ENCODE results near the gene FOXJ1. TPM values are rescaled to one million over a fixed set of nuclear protein-coding genes. Genes with fewer than 3 reads are reported as not detected.
A peak's percentile ranks its signal among the peaks of the same experiment; 100 is the strongest.

FOXJ1 gene
- total and polyA plus RNA-seq, 5 donors, result not detected

- Histone ChIP-seq H3K27me3 (ENCODE audit: control insufficient read depth, insufficient read depth) (no peaks in the 10 kb centered on the region), H3K27ac (ENCODE audit: low read length) (no peak overlapping the region), H3K9me3 (ENCODE audit: control insufficient read depth, low read length) (no peaks in the 10 kb centered on the region), H3K4me3 (ENCODE audit: low read length) (no peak overlapping the region), H3K4me1 (ENCODE audit: control insufficient read depth, insufficient read depth, low read length) (no peaks in the 10 kb centered on the region)
- intact Hi-C loops (cut with DNase I), result loop anchor here in 2 of 4 donors (10.0 kb wide), 1 partner anchor 52 kb away; no protein-coding TSS in a partner anchor
- ATAC-seq, result peak; percentile 29 to 36
- no peak for DNase-seq
- WGBS, result 93% methylated on average over 34 of the region's 34 CpGs
These were observed 35.9 kb upstream of the FOXJ1 start for GRCh38 chr17:76176701-76177574.

GRCh38 chr17:76174037-76174436, 33.0 kb upstream of the FOXJ1 start:
- WGBS, result 78% methylated on average over 9 of the region's 9 CpGs
- H3K9me3 ChIP-seq (ENCODE audit: control insufficient read depth, low read length), result no peaks in the 10 kb centered on the region
- no peak overlapping the region for H3K27ac ChIP-seq (ENCODE audit: low read length)
- H3K4me3 ChIP-seq (ENCODE audit: low read length), result no peak overlapping the region
- no peaks in the 10 kb centered on the region for H3K27me3 ChIP-seq (ENCODE audit: control insufficient read depth, insufficient read depth)
- DNase-seq, result no peak
- intact Hi-C loops (cut with DNase I), result loop anchor here in 2 of 4 donors (10.0 kb wide), 1 partner anchor 49 kb away; no protein-coding TSS in a partner anchor
- H3K4me1 ChIP-seq (ENCODE audit: control insufficient read depth, insufficient read depth, low read length), result no peaks in the 10 kb centered on the region
- ATAC-seq, result no peak

- DNase-seq (no peak), ATAC-seq (no peak)
- H3K4me3 ChIP-seq (ENCODE audit: low read length), result no peak overlapping the region
- H3K9me3 ChIP-seq (ENCODE audit: control insufficient read depth, low read length), result no peaks in the 10 kb centered on the region
- H3K27me3 ChIP-seq (ENCODE audit: control insufficient read depth, insufficient read depth), result no peaks in the 10 kb centered on the region
- WGBS, result 88% methylated on average over 11 of the region's 11 CpGs
- no peak overlapping the region for H3K27ac ChIP-seq (ENCODE audit: low read length)
- intact Hi-C loops (cut with DNase I), result loop anchor here in 2 of 4 donors (10.0 kb wide), 1 partner anchor 49 kb away; no protein-coding TSS in a partner anchor
- H3K4me1 ChIP-seq (ENCODE audit: control insufficient read depth, insufficient read depth, low read length), result no peaks in the 10 kb centered on the region
These were observed 32.4 kb upstream of the FOXJ1 start for GRCh38 chr17:76173474-76173873.

GRCh38 chr17:76171706-76172105, 30.7 kb upstream of the FOXJ1 start:
- H3K9me3 ChIP-seq (ENCODE audit: control insufficient read depth, low read length), result no peaks in the 10 kb centered on the region
- WGBS, result 83% methylated on average over 4 of the region's 4 CpGs
- H3K4me1 ChIP-seq (ENCODE audit: control insufficient read depth, insufficient read depth, low read length), result no peaks in the 10 kb centered on the region
- no peak overlapping the region for H3K27ac ChIP-seq (ENCODE audit: low read length)
- no peaks in the 10 kb centered on the region for H3K27me3 ChIP-seq (ENCODE audit: control insufficient read depth, insufficient read depth)
- ATAC-seq (no peak), DNase-seq (no peak)
- intact Hi-C loops (cut with DNase I), result loop anchor here in 2 of 4 donors (10.0 kb wide), 1 partner anchor 47 kb away; no protein-coding TSS in a partner anchor
- no peak overlapping the region for H3K4me3 ChIP-seq (ENCODE audit: low read length)

- H3K27me3 ChIP-seq (ENCODE audit: control insufficient read depth, insufficient read depth), result no peaks in the 10 kb centered on the region
- no peaks in the 10 kb centered on the region for H3K4me1 ChIP-seq (ENCODE audit: control insufficient read depth, insufficient read depth, low read length)
- DNase-seq (no peak), ATAC-seq (no peak)
- no peaks in the 10 kb centered on the region for H3K9me3 ChIP-seq (ENCODE audit: control insufficient read depth, low read length)
- intact Hi-C loops (cut with DNase I), result loop anchor here in 2 of 4 donors (10.0 kb wide), 1 partner anchor 45 kb away; no protein-coding TSS in a partner anchor
- 90% methylated on average over 1 of the region's 1 CpG for WGBS
- no peak overlapping the region for H3K27ac ChIP-seq (ENCODE audit: low read length)
- H3K4me3 ChIP-seq (ENCODE audit: low read length), result no peak overlapping the region
These were observed 29.1 kb upstream of the FOXJ1 start for GRCh38 chr17:76170114-76170513.

GRCh38 chr17:76166906-76167305, 25.9 kb upstream of the FOXJ1 start:
- Histone ChIP-seq H3K27ac (ENCODE audit: low read length) (no peak overlapping the region), H3K27me3 (ENCODE audit: control insufficient read depth, insufficient read depth) (no peaks in the 10 kb centered on the region), H3K4me3 (ENCODE audit: low read length) (no peak overlapping the region), H3K9me3 (ENCODE audit: control insufficient read depth, low read length) (no peaks in the 10 kb centered on the region), H3K4me1 (ENCODE audit: control insufficient read depth, insufficient read depth, low read length) (no peaks in the 10 kb centered on the region)
- DNase-seq (no peak), ATAC-seq (no peak)
- intact Hi-C loops (cut with DNase I), result loop anchor here in 1 of 4 donors (1.0 kb wide), 1 partner anchor 11 kb away; no protein-coding TSS in a partner anchor
- 74% methylated on average over 10 of the region's 10 CpGs for WGBS

- intact Hi-C loops (cut with DNase I), result no loop called here
- Histone ChIP-seq H3K4me1 (ENCODE audit: control insufficient read depth, insufficient read depth, low read length) (peaks cover 2% of the 10 kb centered on the region), H3K4me3 (ENCODE audit: low read length) (no peak overlapping the region), H3K9me3 (ENCODE audit: control insufficient read depth, low read length) (no peaks in the 10 kb centered on the region), H3K27me3 (ENCODE audit: control insufficient read depth, insufficient read depth) (no peaks in the 10 kb centered on the region), H3K27ac (ENCODE audit: low read length) (no peak overlapping the region)
- DNase-seq, result no peak
- WGBS, result 85% methylated on average over 7 of the region's 7 CpGs
- no peak for ATAC-seq
These were observed 25.1 kb upstream of the FOXJ1 start for GRCh38 chr17:76166168-76166567.

GRCh38 chr17:76164331-76164730, 23.3 kb upstream of the FOXJ1 start:
- no peaks in the 10 kb centered on the region for H3K27me3 ChIP-seq (ENCODE audit: control insufficient read depth, insufficient read depth)
- no peaks in the 10 kb centered on the region for H3K9me3 ChIP-seq (ENCODE audit: control insufficient read depth, low read length)
- intact Hi-C loops (cut with DNase I), result no loop called here
- no peak for DNase-seq
- peaks cover 2% of the 10 kb centered on the region for H3K4me1 ChIP-seq (ENCODE audit: control insufficient read depth, insufficient read depth, low read length)
- no peak overlapping the region for H3K4me3 ChIP-seq (ENCODE audit: low read length)
- ATAC-seq, result no peak
- no peak overlapping the region for H3K27ac ChIP-seq (ENCODE audit: low read length)
- WGBS, result 69% methylated on average over 2 of the region's 2 CpGs

- no peak overlapping the region for H3K4me3 ChIP-seq (ENCODE audit: low read length)
- H3K9me3 ChIP-seq (ENCODE audit: control insufficient read depth, low read length), result no peaks in the 10 kb centered on the region
- DNase-seq, result no peak
- intact Hi-C loops (cut with DNase I), result no loop called here
- no peaks in the 10 kb centered on the region for H3K27me3 ChIP-seq (ENCODE audit: control insufficient read depth, insufficient read depth)
- ATAC-seq, result no peak
- 93% methylated on average over 4 of the region's 4 CpGs for WGBS
- H3K4me1 ChIP-seq (ENCODE audit: control insufficient read depth, insufficient read depth, low read length), result peaks cover 2% of the 10 kb centered on the region
- H3K27ac ChIP-seq (ENCODE audit: low read length), result no peak overlapping the region
These were observed 22.9 kb upstream of the FOXJ1 start for GRCh38 chr17:76163919-76164318.

- Histone ChIP-seq H3K4me1 (ENCODE audit: control insufficient read depth, insufficient read depth, low read length) (peaks cover 2% of the 10 kb centered on the region), H3K4me3 (ENCODE audit: low read length) (no peak overlapping the region), H3K9me3 (ENCODE audit: control insufficient read depth, low read length) (no peaks in the 10 kb centered on the region), H3K27ac (ENCODE audit: low read length) (no peak overlapping the region), H3K27me3 (ENCODE audit: control insufficient read depth, insufficient read depth) (no peaks in the 10 kb centered on the region)
- WGBS, result 61% methylated on average over 20 of the region's 20 CpGs
- no peak for DNase-seq
- no peak for ATAC-seq
- intact Hi-C loops (cut with DNase I), result no loop called here
These were observed 20.7 kb upstream of the FOXJ1 start for GRCh38 chr17:76161619-76162266.

- no peak overlapping the region for H3K4me3 ChIP-seq (ENCODE audit: low read length)
- DNase-seq (no peak), ATAC-seq (no peak)
- no peaks in the 10 kb centered on the region for H3K27me3 ChIP-seq (ENCODE audit: control insufficient read depth, insufficient read depth)
- intact Hi-C loops (cut with DNase I), result no loop called here
- H3K9me3 ChIP-seq (ENCODE audit: control insufficient read depth, low read length), result no peaks in the 10 kb centered on the region
- no peak overlapping the region for H3K27ac ChIP-seq (ENCODE audit: low read length)
- WGBS, result 59% methylated on average over 8 of the region's 8 CpGs
- peaks cover 2% of the 10 kb centered on the region for H3K4me1 ChIP-seq (ENCODE audit: control insufficient read depth, insufficient read depth, low read length)
These were observed 20.0 kb upstream of the FOXJ1 start for GRCh38 chr17:76160896-76161528.
